CD4-positive, alpha-beta T cell treated with Interleukin-17A for 1 hour (primary cell): ENCODE results near the gene HTR2B.
"Not testable (repeated sequence)": the region's sequence is repeated elsewhere in the genome, so short reads cannot be mapped to it uniquely, and the experiment has no call there.

Source experiments
- DNase-seq: peaks from one replicate; pipeline ENCODE4 v3.0.0-alpha.2; 2020

Gene HTR2B

DNA sequence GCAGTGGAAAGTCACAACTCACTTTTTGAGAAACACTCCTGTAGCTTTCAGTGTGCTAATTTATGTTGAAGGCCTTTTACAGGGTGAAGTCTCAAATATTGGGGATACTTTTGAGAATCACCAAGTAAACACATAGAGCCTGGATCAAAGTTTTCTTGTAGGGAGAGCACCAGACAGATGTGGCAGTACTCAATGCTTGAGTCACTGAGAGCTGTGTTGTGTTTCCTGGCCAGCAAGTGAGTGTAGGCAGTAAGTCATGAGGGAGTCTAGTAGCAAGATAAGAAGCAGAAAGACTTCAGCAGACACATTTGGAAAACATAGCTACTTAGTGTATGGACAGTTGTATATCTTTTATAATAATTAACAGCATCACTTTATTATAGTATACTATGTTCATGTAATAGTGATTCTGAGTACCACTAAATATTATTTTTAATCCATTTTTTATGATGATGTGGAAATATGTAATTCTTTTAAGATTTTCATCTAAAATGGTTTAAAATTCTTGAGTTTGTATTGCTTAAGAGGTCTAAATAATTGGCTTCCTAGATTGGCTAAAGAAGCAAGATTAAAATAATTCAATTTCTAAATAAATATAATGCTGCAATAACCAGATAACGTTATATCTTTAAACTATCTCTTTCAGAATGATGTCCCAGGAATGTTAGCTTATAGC is 55.3 kb downstream of the HTR2B start:
- no peak for DNase-seq

DNA sequence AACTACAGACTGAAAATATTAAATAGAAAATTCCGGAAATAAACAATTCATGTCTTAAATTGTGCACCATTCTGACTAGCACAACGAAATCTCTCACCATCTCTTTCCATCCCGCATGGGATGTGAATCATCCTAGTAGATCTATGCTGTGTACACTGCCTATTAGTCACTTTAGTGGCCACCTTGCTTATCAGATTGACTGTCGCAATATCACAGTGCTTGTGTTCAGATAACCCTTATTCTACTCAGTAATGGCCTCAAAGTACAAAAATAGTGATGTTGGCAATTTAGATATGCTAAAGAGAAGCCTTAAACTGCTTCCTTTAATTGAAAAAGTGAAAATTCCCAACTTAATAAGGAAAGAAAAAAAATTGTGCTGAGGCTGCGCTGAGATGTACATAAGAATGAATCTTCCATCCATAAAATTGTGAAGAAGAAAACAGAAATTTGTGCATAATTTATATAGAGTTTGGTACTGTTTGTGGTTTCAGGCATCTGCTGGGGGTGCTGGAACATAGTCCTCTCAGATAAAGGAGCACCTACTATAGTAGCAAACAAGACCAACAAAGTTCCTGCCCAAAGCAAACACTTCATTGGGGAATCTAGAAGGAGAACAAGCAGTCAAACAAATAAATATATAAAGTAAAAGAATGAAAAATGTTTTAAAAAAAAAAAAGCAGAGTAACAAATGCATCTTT is 56.2 kb downstream of the HTR2B start:
- no peak for DNase-seq

DNA sequence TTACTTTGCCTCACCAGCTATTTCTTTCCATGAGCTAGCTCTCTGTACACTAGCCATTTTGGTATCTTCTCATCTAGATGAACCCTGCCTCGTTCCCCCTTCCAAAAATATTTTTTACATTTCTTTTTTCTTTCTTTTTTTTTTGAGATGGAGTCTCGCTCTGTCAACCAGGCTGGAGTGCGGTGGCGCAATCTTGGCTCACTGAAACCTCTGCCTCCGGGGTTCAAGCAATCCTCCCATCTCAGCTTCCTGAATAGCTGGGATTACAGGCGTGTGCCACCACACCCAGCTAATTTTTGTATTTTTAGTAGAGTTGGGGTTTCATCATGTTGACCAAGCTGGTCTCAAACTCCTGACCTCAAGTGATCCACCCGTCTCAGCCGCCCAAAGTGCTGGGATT is 57.3 kb downstream of the HTR2B start:
- DNase-seq, result not testable (repeated sequence)

DNA sequence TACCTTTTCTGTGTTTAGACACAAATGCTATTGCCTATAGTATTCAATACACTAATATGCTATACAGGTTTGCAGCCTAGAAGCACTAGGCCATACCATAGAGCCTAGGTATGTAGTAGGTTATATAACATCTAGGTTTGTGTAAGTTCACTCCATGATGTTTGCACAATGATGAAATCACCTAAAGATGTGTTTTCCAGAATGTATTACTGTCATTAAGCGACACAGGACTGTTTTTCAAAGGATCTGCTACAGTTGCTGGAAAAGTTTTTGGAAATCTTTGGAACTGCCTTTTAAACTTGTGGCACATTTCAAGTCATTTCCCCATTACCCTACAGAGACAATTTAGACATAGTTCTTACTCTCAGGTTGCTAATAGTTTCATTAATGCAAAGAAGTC is 58.9 kb downstream of the HTR2B start:
- DNase-seq, result no peak

DNA sequence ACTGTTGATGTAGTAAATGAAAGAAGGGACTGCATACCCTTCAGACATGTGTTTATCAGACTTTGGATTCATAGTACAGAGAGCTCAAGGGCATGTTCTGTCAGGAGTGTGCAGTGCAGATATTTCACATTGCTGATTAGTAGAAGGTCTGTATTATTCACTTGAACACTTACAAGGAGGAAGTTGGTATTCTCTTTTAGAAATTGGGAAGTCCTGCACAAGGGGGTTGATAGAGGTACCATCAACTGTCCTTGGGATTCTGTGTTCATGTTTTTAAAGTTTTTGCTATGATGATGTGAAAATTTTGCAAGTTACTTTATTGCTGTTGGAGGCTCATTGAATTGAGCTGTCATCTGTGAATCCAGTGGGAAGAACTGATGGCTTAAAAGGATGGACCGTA is 61.5 kb downstream of the HTR2B start:
- no peak for DNase-seq

DNA sequence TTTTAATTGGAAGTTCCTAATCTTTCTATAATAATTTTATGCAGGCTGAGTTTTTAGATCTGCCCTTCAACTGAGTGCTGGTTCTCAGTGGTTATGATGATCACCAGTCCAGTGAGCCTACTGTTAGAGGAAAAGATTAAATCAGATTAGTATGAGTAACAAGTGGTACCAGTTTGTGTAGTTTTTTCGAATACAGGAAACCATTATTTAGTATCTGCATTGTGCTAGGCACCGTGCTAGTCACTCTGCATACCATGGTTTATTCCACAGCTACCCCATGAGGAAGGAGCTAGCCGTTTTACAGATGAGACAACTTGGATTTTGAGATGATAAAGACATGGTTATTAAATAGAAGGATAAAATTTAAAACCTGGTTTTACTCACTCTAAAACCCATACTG is 62.1 kb downstream of the HTR2B start:
- no peak for DNase-seq

DNA sequence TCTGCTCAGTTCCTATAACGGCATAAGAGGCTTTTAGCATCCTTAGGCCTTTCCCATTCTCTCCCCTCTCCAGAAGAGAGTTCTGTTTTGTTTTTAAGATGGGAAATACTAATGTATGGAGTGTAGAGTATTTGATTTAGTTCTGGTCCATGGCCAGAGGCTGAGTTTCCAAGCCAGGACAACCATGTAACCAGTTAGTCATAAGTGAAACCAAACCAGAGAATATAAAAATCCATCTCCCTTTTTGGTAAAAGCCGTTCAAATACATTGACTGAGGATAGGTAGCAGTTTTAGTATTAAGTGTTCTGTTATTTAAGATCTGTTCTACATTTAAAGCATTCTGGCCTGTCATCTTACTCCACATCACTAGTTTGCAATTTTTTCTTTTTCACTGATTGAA is 65.1 kb downstream of the HTR2B start:
- no peak for DNase-seq

DNA sequence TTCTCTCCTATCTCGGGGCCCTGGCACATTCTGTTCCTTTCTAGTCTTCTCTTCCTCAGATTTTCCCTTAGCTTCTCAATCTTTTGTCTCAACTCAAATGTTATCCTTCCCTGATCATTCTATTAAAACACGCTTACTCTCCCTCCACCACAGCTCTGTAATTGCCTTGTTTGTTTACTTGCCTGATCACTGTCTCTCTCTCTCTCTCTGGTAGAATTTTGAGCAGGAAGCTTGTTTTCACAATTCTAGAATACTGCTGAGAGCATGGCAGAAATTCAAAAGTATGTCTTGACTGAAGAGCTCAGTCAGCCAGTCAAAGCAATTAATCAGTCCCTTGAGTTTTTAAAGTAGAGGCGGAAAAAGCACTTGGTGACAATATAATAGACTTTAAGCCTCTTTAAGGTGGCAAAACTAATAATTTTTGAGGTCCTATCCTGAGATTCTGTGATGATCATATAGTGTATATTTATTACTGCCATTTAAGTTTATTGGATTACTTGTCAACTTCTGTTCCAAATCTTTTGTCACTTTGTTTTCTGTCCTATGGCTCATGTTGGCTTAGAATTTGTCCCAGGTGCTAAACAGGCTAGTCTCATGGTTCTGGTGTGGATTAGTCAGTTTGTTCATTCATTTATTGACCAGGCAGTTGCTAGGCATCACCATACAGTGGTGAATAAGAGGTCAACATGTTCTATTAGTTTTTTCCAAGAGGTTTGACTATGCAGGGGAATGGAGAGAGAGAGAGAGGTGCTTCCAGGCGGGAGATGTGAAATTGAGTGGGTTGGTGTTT is 65.9 kb downstream of the HTR2B start:
- DNase-seq, result no peak
